Activated naive CD4-positive, alpha-beta T cell treated with anti-CD3 and anti-CD28 coated beads, Interleukin-2, amount 50 U/mL, for 24 hours (primary cell): ENCODE measurements around the gene STAMBP.
"Not testable (repeated sequence)": the region's sequence is repeated elsewhere in the genome, so short reads cannot be mapped to it uniquely, and the experiment has no call there.

Source experiments
- H3K27ac Mint-ChIP-seq: one replicate; pipeline ENCODE4 v1.8.0; 2021; ENCODE audit warnings: mild to moderate bottlenecking, mixed read lengths
- H3K27me3 Mint-ChIP-seq: one replicate; pipeline ENCODE4 v1.8.0; 2021; ENCODE audit warnings: mixed read lengths
- H3K36me3 Mint-ChIP-seq: one replicate; pipeline ENCODE4 v1.8.0; 2021; ENCODE audit warnings: mixed read lengths
- H3K4me1 Mint-ChIP-seq: one replicate; pipeline ENCODE4 v1.8.0; 2021; ENCODE audit warnings: mixed read lengths
- H3K4me3 Mint-ChIP-seq: one replicate; pipeline ENCODE4 v1.8.0; 2021; ENCODE audit warnings: mild to moderate bottlenecking, mixed read lengths
- H3K9me3 Mint-ChIP-seq: one replicate; pipeline ENCODE4 v1.8.0; 2021; ENCODE audit warnings: mixed read lengths

STAMBP gene

DNA sequence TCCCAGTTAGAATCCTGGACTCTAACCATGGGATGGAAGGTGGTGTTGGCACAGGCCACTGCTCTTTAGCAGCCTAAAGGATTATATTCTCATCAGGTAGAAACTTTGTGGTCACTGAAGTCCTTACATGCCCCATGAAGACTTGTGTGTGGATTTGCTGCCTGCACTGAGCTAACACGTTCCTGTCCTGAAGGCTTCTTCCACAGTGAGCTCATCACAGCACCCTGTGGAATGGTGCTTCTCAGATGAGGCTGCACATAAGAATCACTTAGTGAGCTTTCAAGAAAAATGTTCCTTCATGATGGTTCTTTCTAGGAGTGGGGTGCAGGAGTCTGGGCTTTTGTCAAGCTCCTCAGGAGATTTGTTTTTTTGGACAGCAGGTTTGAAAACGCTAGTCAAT, 26.8 kb downstream of the STAMBP start:
- Mint-ChIP-seq H3K36me3 (peaks cover 34% of the 10 kb centered on the region), H3K27ac (no peak overlapping the region)

DNA sequence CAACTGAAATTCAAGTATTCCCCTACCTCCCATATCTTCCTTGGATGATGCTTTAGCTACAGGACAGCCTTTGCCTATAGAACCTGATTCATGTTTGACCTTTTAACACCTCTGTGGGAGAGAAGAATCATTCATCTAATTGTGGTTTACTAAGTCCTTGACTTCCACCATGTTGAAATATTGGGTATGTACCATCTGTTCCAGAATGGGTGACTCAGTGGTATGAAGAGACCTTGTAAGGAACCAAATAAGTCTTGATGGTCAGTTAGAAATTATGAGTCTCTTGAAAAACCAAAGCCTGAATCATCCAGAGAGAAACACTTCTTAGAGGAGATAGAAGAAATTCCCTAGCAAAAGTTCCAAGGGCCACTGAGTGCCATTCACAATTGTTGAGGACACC, 27.5 kb downstream of the STAMBP start:
- no peaks in the 10 kb centered on the region for H3K9me3 Mint-ChIP-seq
- H3K27ac Mint-ChIP-seq = no peak overlapping the region
- H3K27me3 Mint-ChIP-seq = no peaks in the 10 kb centered on the region
- H3K4me3 Mint-ChIP-seq = no peak overlapping the region
- H3K4me1 Mint-ChIP-seq = peaks cover 33% of the 10 kb centered on the region
- H3K36me3 Mint-ChIP-seq = peaks cover 35% of the 10 kb centered on the region

More for the DNA sequence above, 26.8 kb downstream of the STAMBP start:
- H3K4me3 Mint-ChIP-seq = no peak overlapping the region
- H3K27me3 Mint-ChIP-seq = no peaks in the 10 kb centered on the region
- H3K4me1 Mint-ChIP-seq = peaks cover 32% of the 10 kb centered on the region
- H3K9me3 Mint-ChIP-seq = no peaks in the 10 kb centered on the region

DNA sequence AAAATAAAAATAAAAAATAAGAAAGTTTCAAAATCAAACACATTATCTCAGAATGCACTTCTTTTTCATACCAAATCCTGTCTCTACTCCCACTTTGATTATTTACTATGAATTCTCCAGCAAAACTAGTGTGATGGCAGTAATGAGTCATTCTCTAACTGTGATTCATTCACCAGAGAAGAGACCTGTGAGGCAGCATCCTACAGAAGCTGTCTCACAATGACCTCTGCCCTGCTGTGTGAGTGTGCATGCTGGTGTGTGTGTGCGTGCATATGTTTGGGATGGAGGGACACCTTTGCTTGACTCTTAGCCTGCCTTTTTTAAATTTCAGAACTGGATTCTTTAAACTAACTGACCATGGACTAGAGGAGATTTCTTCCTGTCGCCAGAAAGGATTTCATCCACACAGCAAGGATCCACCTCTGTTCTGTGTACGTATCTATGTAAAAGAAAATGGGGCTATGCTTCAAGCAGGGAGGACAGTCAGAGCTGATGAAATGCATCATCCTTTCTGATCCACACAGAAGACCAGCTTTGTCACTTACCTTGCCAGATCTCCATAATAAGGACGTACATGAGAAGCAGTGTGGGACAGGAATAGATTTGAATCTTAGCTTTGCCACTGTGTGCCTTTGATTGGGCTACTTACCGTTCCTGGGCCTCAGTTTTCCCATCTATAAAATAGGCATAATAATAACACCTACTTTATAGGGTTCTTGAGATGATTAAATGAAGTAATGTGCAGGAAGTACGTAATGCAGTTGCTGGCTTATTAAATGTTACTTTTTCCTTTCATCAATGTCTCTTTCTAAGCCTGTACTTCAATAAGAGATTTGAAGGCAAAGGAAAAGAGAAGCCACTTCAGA, 31.2 kb downstream of the STAMBP start:
- Mint-ChIP-seq H3K4me1 (peaks cover 30% of the 10 kb centered on the region), H3K36me3 (peaks cover 44% of the 10 kb centered on the region), H3K9me3 (no peaks in the 10 kb centered on the region), H3K27ac (peak overlapping the region; percentile 63), H3K4me3 (peak overlapping the region; percentile 11), H3K27me3 (no peaks in the 10 kb centered on the region)

DNA sequence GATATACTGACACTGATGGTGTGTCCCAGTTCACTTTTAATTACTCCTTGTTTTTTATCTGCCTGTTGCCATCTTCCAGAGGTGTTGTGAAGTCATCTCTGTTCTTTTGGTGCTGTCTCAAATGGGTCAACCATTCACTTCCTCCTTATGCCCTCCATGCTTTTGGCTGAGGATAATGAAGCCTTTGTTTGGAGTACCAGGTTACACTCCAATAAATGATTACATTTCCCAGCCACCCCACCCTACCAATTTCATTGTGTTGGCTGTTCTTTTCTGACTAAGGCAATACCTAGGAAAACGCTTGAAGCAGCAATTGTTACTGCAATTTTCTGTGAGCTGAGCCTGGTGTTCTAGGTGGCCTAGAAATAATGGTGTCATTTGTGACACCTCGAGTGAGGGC, 34.2 kb downstream of the STAMBP start:
- Mint-ChIP-seq H3K4me1 (peaks cover 21% of the 10 kb centered on the region), H3K9me3 (no peaks in the 10 kb centered on the region), H3K27me3 (no peaks in the 10 kb centered on the region), H3K36me3 (peaks cover 28% of the 10 kb centered on the region), H3K27ac (no peak overlapping the region), H3K4me3 (no peak overlapping the region)

DNA sequence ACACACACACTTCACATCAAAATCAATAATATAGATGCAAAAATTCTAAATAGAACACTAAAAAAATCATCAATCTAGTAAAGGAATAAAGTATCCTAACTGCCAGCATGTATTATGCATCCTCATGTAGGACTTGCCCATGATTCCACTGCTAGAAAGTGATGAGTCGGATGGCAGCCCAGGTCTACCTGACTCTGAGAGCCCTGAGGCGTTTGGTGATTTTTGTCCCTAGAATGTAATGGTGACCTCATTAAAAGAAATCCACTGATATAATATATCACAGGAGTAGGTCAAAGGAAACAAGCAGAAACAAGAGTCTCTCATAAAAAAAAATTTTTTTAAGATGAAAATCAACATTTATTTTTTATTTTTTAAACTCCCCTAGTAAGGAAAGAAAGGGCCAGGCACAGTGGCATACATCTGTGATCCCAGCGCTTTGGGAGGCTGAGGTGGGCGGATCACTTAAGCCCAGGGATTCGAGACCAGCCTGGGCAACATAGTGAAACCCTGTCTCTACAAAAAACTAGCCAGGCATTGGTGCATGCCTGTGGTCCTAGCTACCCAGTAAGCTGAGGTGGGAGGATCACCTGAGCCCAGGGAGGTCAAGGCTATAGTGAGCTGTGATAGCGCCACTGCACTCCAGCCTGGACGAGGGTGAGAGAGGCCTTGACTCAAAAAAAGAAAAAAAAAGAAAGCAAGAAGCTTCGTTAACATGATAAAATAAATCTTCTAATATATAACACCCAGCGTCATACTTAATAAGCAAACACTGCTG, 39.6 kb downstream of the STAMBP start:
- H3K9me3 Mint-ChIP-seq = no peaks in the 10 kb centered on the region
- no peak overlapping the region for H3K27ac Mint-ChIP-seq
- H3K4me1 Mint-ChIP-seq = no peaks in the 10 kb centered on the region
- peaks cover 14% of the 10 kb centered on the region for H3K36me3 Mint-ChIP-seq
- no peaks in the 10 kb centered on the region for H3K27me3 Mint-ChIP-seq
- no peak overlapping the region for H3K4me3 Mint-ChIP-seq

DNA sequence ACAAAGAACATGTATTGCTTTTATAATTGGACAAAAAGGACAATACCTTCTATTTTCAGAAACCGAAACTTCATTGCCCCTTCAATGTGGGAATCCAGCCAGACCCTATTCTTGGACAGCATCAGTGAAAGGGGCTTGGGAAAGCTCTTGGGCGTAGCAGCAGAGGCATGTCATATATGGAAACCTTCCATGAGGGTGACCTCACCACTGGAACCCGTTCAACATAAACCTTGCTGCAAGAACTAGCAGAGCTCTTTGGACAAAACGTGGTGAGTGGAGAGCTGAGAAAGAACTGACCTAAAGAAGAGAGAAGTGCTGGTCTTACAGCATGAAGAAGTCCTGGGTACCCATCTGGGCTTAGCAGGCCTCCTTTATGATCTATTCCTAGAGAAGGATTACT, 41.3 kb downstream of the STAMBP start:
- Mint-ChIP-seq H3K4me1 (no peaks in the 10 kb centered on the region), H3K36me3 (peaks cover 6% of the 10 kb centered on the region), H3K4me3 (no peak overlapping the region), H3K9me3 (no peaks in the 10 kb centered on the region), H3K27ac (no peak overlapping the region), H3K27me3 (no peaks in the 10 kb centered on the region)

DNA sequence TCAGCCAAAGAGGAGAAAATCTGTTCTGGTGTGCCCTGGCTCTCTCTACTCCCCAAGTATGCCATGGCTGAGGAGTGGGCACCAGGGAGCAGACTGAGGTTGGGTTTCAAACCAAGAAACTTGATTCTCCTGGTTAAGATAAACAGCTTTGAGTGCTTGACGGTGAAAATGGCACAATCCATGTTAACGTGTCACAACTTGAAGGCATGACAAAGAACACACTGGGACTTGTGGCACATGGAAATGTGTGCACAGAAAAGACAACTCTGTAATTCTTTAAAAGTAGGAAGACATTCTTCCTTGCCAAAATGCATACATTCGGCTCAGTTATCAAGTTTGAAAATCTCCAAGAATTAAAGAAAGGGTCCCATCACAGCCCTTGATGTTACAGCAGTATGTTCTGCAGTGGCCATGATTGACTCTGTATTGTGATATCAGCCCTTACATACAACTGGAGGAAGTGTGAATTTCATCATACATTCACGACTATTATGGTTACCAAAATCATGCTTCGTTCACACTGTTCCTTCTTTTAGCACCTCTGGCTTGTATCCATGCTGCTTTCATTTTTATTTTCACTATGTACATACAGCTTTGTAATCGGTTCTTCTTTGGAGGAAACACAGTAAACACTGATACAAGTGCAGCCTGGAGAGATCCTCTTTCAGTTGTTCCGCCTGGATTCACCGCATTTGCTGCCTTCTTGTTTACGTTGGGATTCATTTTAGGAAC, 48.5 kb downstream of the STAMBP start:
- H3K27me3 Mint-ChIP-seq = no peaks in the 10 kb centered on the region
- H3K36me3 Mint-ChIP-seq = no peaks in the 10 kb centered on the region
- H3K4me3 Mint-ChIP-seq = no peak overlapping the region
- H3K4me1 Mint-ChIP-seq = no peaks in the 10 kb centered on the region
- no peaks in the 10 kb centered on the region for H3K9me3 Mint-ChIP-seq
- no peak overlapping the region for H3K27ac Mint-ChIP-seq

DNA sequence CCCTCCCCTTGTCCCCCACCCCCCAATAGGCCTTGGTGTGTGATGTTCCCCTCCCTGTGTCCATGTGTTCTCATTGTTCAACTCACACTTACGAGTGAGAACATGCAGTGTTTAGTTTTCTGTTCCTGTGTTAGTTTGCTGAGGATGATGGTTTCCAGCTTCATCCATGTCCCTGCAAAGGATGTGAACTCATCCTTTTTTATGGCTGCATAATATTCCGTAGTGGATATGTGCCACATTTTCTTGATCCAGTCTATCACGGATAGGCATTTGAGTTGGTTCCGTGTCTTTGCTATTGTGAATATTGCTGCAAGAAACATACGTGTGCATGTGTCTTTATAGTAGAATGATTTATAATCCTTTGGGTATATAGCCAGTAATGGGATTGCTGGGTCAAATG, 49.2 kb downstream of the STAMBP start:
- H3K27me3 Mint-ChIP-seq, H3K4me1 Mint-ChIP-seq, H3K4me3 Mint-ChIP-seq, H3K36me3 Mint-ChIP-seq, H3K27ac Mint-ChIP-seq, H3K9me3 Mint-ChIP-seq: not testable (repeated sequence)

DNA sequence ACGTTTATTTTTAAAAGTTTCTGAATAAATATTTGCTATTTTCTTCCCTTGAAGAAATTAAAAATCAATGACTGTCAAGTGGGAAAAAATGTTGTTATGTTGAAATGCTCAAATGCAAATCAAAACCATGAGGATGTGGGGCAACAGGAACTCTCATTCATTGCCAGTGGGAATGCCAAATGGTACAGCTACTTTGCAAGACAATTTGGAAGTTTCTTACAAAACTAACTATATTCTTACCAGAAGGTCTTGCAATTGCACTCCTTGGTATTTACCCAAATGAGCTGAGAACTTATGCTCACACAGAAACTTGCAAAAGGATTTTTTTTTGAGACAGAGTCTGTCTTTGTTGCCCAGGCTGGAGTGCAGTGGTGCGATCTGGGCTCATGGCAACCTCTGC, 56.6 kb downstream of the STAMBP start:
- Mint-ChIP-seq H3K9me3 (peaks cover 5% of the 10 kb centered on the region), H3K36me3 (no peaks in the 10 kb centered on the region), H3K27ac (no peak overlapping the region), H3K4me3 (no peak overlapping the region), H3K27me3 (no peaks in the 10 kb centered on the region), H3K4me1 (peaks cover 29% of the 10 kb centered on the region)

DNA sequence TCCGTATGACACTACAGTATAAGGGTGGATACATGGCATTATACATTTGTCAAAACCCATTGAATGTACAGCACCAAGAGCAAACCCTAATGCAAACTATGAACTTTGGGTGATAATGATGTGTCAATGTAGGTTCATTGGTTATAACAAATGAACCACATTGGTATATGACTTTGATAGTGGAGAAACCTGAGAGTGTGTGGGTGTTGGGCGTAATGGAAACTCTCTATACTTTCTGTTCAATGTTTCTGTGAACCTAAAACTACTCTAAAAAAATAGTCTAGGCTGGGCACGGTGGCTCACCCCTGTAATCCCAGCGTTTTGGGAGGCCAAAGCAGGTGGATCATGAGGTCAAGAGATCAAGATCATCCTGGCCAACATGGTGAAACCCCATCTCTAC, 57.6 kb downstream of the STAMBP start:
- H3K9me3 Mint-ChIP-seq = peaks cover 5% of the 10 kb centered on the region
- H3K4me3 Mint-ChIP-seq = peak overlapping the region; percentile 67
- peak overlapping the region; percentile 90 for H3K27ac Mint-ChIP-seq
- H3K4me1 Mint-ChIP-seq = peaks cover 29% of the 10 kb centered on the region
- H3K36me3 Mint-ChIP-seq = no peaks in the 10 kb centered on the region
- no peaks in the 10 kb centered on the region for H3K27me3 Mint-ChIP-seq

DNA sequence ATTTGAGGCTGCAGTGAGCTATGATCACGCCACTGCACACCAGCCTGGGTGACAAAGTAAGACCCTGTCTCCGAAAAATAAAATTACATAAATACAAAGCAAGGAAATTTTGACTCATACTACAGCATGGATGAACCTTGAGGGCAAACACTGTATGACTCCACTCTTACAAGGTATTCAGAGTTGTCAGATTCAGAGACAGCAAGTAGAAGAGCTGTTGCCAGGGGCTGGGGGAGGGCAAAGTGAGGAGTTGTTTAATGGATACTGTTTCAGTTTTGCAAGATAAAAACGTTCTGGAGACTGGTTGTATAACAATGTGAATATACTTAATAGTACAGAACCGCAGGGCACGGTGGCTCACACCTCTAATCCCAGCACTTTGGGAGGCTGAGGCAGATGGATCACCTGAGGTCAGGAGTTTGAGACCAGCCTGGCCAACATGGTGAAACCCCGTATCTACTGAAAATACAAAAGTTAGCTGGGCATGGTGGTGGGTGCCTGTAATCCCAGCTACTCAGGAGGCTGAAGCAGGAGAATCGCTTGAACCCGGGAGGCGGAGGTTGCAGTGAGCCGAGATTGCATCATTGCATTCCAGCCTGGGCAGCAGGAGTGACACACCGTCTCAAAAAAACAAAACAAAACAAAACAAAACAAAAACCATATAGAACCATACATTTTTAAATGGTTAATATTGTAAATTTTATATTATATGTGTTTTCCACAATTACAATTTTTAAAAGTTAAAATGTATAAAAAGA, 59.0 kb downstream of the STAMBP start:
- not testable (repeated sequence) for H3K36me3 Mint-ChIP-seq, H3K27me3 Mint-ChIP-seq, H3K9me3 Mint-ChIP-seq, H3K4me3 Mint-ChIP-seq
- Mint-ChIP-seq H3K4me1 (peaks cover 29% of the 10 kb centered on the region), H3K27ac (peak overlapping the region; percentile 23)

DNA sequence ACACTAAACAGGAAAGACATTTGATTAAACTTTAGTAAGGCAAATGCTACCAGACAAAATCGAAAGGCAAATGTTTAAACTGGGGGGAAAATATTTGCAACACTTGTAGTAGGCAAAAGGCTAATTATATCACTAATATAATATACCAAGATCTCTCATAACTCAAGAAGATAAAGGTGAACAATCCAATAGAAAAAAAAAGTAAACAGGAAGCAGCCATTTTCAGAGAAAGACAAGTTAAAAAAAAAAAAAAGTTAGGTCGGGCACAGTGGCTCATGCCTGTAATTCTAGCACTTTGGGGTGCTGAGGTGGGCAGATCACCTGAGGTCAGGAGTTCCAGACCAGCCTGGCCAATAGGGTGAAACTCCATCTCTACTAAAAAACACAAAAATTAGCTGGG, 59.6 kb downstream of the STAMBP start:
- H3K9me3 Mint-ChIP-seq = peaks cover 5% of the 10 kb centered on the region
- no peaks in the 10 kb centered on the region for H3K36me3 Mint-ChIP-seq
- no peak overlapping the region for H3K4me3 Mint-ChIP-seq
- H3K27me3 Mint-ChIP-seq = no peaks in the 10 kb centered on the region
- no peak overlapping the region for H3K27ac Mint-ChIP-seq
- H3K4me1 Mint-ChIP-seq = peaks cover 29% of the 10 kb centered on the region

DNA sequence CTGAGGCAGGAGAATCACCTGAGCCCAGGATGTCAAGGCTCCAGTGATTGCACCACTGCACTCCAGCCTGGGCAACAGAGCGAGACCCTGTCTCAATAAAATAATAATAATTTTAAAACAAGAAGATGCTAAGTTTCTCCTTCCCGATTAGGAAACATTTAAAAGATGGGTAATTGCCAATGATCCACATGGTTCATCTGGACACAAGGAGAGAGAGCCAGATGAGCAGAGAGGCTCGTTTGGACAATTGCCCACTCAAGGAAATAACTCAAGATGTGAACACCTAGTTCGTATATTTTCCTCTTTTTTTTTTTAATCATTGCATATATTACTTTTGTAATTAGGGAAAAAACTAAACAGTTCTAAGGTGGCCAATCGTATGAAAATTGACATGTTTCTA, 60.4 kb downstream of the STAMBP start:
- Mint-ChIP-seq H3K36me3 (no peaks in the 10 kb centered on the region), H3K4me3 (no peak overlapping the region), H3K9me3 (peaks cover 5% of the 10 kb centered on the region), H3K4me1 (peaks cover 29% of the 10 kb centered on the region), H3K27me3 (no peaks in the 10 kb centered on the region), H3K27ac (no peak overlapping the region)

DNA sequence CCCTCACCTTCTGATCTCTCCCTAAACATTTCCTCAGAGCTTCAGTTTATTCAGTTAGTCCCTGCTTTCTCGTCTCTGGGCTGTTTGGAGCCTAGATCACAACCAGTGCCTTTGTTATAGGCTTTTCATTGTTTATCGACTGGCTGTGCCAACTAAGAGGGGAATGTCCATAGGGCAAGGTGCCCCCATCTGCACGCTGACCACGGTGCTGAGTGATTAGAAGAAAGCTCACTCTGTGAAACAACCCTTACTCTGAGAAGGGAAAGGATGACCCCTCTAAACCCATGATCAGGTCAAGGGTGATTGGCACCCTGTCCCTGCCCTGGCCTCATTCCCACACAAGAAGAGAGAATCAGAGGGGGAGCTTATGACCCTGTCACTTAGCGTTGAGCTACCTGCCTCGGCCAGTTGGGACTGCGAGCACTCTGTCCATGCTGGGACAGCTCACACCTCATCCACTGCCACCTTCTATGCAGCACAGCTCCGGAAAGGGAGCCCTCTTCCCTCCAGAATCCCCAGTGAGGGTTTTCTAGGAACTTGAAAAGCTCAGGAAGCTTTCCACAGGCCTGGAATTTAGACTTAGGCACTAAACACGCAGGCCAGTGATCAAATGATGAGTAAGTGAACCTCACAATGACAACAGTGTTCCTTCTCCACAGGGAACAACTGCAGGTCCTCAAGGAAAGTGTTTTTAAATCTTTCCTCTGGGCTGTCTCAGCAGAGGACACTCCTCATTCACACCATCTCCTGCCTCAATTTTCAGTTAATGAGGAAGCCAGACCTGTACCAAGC, 61.7 kb downstream of the STAMBP start:
- Mint-ChIP-seq H3K4me3 (no peak overlapping the region), H3K36me3 (no peaks in the 10 kb centered on the region), H3K27ac (no peak overlapping the region), H3K4me1 (peaks cover 42% of the 10 kb centered on the region), H3K9me3 (peaks cover 5% of the 10 kb centered on the region), H3K27me3 (no peaks in the 10 kb centered on the region)
